Measurements from ENCODE around the gene DMRTC1.
"Not testable (repeated sequence)": the region's sequence is repeated elsewhere in the genome, so short reads cannot be mapped to it uniquely, and the experiment has no call there.

DMRTC1 gene

GRCh38 chrX:72943819-72944169 lies at the start of gene DMRTC1:
Gene DMRTC1, minus strand, starts transcription at chrX:72943837. Its CDS starts 68,143 bp downstream, at chrX:72875694.
- in situ Hi-C loops (cut with HindIII; ENCODE audit: low pct_unique_long_range_greater_than_20kb, low sequenced_read_pairs); DNase-seq (ENCODE audit: low read depth in 1 of 2, low spot score in 1 of 2): not testable (repeated sequence)

GRCh38 chrX:72980894-72981469 lies 37.3 kb upstream of the DMRTC1 start:
- in situ Hi-C loops (cut with HindIII; ENCODE audit: low pct_unique_long_range_greater_than_20kb, low sequenced_read_pairs); DNase-seq (ENCODE audit: low read depth in 1 of 2, low spot score in 1 of 2): not testable (repeated sequence)

- in situ Hi-C loops (cut with HindIII; ENCODE audit: low pct_unique_long_range_greater_than_20kb, low sequenced_read_pairs); DNase-seq (ENCODE audit: low read depth in 1 of 2, low spot score in 1 of 2): not testable (repeated sequence)
Observed at GRCh38 chrX:72974885-72975284, 31.2 kb upstream of the DMRTC1 start.

GRCh38 chrX:72971859-72972258 lies 28.2 kb upstream of the DMRTC1 start:
- DNase-seq (ENCODE audit: low read depth in 1 of 2, low spot score in 1 of 2); in situ Hi-C loops (cut with HindIII; ENCODE audit: low pct_unique_long_range_greater_than_20kb, low sequenced_read_pairs): not testable (repeated sequence)

- in situ Hi-C loops (cut with HindIII; ENCODE audit: low pct_unique_long_range_greater_than_20kb, low sequenced_read_pairs) = not testable (repeated sequence)
Observed at GRCh38 chrX:72959971-72960370, 16.3 kb upstream of the DMRTC1 start.

DNA sequence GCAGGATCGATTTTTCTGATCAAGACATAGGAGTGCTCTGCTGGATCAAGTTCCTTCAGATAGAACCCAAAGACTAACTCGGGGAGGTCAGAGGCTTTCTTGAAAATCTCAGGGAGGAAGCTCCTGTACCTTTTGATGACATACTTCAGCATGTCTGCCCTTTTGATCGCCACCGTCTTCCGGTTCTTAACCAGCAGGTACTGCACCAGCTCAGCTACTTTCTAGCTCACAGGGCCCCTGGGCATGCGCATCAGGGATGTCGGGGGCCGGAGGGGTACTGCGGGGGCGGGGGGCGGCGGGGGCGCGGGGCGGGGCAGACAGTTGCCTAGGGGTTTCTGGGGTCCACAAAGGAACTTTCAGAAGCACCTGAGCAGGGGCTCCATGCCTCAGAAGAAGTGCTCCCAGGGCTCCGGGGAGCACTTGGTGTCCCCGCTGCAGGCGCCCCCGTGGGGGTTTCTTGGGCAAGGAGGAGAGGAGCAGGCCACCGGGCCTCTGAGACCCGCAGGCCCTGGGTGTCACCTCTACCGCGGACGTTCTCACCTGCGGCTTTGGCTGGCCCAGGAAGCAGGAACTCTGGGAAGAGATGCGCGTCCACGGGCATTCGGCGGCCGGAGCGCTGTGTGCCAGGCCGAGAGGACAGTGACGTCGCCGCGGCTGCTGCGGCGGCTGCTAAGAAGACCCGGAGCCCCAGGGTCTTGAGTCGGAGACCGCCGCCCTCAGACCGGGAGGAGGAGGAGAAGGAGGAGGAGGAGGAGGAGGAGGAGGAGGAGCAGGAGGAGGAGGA lies 410 bp downstream of the DMRTC1 start:
- in situ Hi-C loops (cut with HindIII; ENCODE audit: low pct_unique_long_range_greater_than_20kb, low sequenced_read_pairs); DNase-seq (ENCODE audit: low read depth in 1 of 2, low spot score in 1 of 2): not testable (repeated sequence)

More at GRCh38 chrX:72959971-72960370, 16.3 kb upstream of the DMRTC1 start:
- not testable (repeated sequence) for DNase-seq (ENCODE audit: low read depth in 1 of 2, low spot score in 1 of 2)

GRCh38 chrX:72942272-72942671 lies 1.4 kb downstream of the DMRTC1 start:
- in situ Hi-C loops (cut with HindIII; ENCODE audit: low pct_unique_long_range_greater_than_20kb, low sequenced_read_pairs) = not testable (repeated sequence)

GRCh38 chrX:72937906-72938305 lies 5.7 kb downstream of the DMRTC1 start, which contains the start of gene FAM236A:
Gene FAM236A, plus strand, starts transcription at chrX:72938206. Its CDS starts 57 bp downstream, at chrX:72938263.
- in situ Hi-C loops (cut with HindIII; ENCODE audit: low pct_unique_long_range_greater_than_20kb, low sequenced_read_pairs); DNase-seq (ENCODE audit: low read depth in 1 of 2, low spot score in 1 of 2): not testable (repeated sequence)

More at GRCh38 chrX:72942272-72942671, 1.4 kb downstream of the DMRTC1 start:
- not testable (repeated sequence) for DNase-seq (ENCODE audit: low read depth in 1 of 2, low spot score in 1 of 2)

- DNase-seq (ENCODE audit: low read depth in 1 of 2, low spot score in 1 of 2); in situ Hi-C loops (cut with HindIII; ENCODE audit: low pct_unique_long_range_greater_than_20kb, low sequenced_read_pairs): not testable (repeated sequence)
Observed at GRCh38 chrX:72936882-72937455, 6.7 kb downstream of the DMRTC1 start.

- in situ Hi-C loops (cut with HindIII; ENCODE audit: low pct_unique_long_range_greater_than_20kb, low sequenced_read_pairs); DNase-seq (ENCODE audit: low read depth in 1 of 2, low spot score in 1 of 2): not testable (repeated sequence)
Observed at GRCh38 chrX:72936455-72936854, 7.2 kb downstream of the DMRTC1 start.

DNA sequence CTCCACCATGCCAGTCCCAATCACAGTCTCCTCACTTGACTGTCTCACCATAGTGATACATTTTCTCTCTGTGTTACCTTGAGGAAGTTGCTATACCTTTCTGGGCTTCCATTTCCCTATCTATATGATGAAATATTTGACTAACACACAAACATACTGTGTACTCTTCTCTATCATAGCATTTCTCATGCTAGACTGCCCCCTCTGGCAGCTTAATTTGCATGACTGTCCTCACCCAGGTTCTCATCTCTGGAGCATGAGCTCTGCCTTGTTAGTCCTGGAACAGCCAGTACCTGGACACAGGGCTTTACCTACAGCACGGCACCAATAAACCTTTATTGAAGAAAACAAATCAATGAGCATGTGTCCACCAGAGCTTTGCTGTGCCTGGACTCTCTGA lies 11.4 kb downstream of the DMRTC1 start:
- DNase-seq (ENCODE audit: low read depth in 1 of 2, low spot score in 1 of 2); in situ Hi-C loops (cut with HindIII; ENCODE audit: low pct_unique_long_range_greater_than_20kb, low sequenced_read_pairs): not testable (repeated sequence)

DNA sequence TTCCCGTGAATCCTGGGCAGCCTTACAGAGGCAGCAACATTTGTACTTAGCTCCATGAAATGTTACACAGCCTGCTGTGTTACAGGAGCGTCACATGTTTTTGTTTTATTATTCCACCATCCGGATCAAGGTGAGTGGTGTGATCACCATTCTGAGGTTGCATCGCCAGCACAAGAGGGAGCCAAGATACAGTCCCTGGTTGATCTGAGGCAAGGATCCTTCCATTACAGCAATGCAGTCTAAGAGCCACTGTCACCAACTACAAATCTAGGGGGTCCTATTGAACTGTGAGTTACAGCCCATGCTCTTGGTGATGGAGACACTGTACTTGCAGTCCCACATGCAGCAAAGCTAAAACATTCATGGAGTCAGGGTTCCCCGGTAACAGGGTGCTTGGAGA lies 27.5 kb downstream of the DMRTC1 start:
- DNase-seq (ENCODE audit: low read depth in 1 of 2, low spot score in 1 of 2); in situ Hi-C loops (cut with HindIII; ENCODE audit: low pct_unique_long_range_greater_than_20kb, low sequenced_read_pairs): not testable (repeated sequence)

DNA sequence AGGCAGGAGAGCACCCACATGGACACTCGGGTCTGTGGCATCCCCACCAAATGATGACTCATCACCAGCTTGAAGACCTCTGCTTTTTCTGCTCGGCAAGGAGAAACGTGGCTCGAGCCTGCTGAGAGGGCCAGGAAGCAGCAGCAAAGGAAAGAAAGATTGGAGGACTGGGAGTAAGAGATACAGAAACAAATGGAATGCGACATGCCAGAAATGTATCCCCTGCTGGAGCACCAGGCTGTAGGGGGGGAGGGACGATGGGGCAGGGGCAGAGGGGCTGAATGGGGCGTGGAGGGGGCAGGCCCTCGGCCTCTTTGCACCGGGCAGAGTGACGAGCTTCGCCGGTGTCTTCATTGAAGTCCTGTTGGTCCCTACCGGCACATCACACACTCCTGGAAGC lies 31.3 kb downstream of the DMRTC1 start, which contains the start of gene FAM236C:
FAM236C (plus strand) TSS at position 301 of the 400 bp plus-strand sequence. CDS start 100 bp downstream, outside the sequence.
- DNase-seq (ENCODE audit: low read depth in 1 of 2, low spot score in 1 of 2); in situ Hi-C loops (cut with HindIII; ENCODE audit: low pct_unique_long_range_greater_than_20kb, low sequenced_read_pairs): not testable (repeated sequence)

- DNase-seq (ENCODE audit: low read depth in 1 of 2, low spot score in 1 of 2); in situ Hi-C loops (cut with HindIII; ENCODE audit: low pct_unique_long_range_greater_than_20kb, low sequenced_read_pairs): not testable (repeated sequence)
Observed at GRCh38 chrX:72889740-72890139, 53.9 kb downstream of the DMRTC1 start.

- in situ Hi-C loops (cut with HindIII; ENCODE audit: low pct_unique_long_range_greater_than_20kb, low sequenced_read_pairs); DNase-seq (ENCODE audit: low read depth in 1 of 2, low spot score in 1 of 2): not testable (repeated sequence)
Observed at GRCh38 chrX:72882898-72883297, 60.7 kb downstream of the DMRTC1 start.

- in situ Hi-C loops (cut with HindIII; ENCODE audit: low pct_unique_long_range_greater_than_20kb, low sequenced_read_pairs); DNase-seq (ENCODE audit: low read depth in 1 of 2, low spot score in 1 of 2): not testable (repeated sequence)
Observed at GRCh38 chrX:72837532-72837931, 106.1 kb downstream of the DMRTC1 start.

GRCh38 chrX:72830701-72831100 lies 112.9 kb downstream of the DMRTC1 start:
- DNase-seq (ENCODE audit: low read depth in 1 of 2, low spot score in 1 of 2); in situ Hi-C loops (cut with HindIII; ENCODE audit: low pct_unique_long_range_greater_than_20kb, low sequenced_read_pairs): not testable (repeated sequence)
